SK-N-SH treated with all-trans-retinoic acid at 6 μM for 48 hours (cell line): ENCODE data around the gene FBXW12.

Experiments used
- ARNTL ChIP-seq: fragments of 450-650 bp; formaldehyde crosslinking; IDR thresholded peaks from 2 replicates; pipeline ENCODE4 v1.5.0; 2020; ENCODE audit warnings: low read depth, mild to moderate bottlenecking, moderate library complexity, borderline replicate concordance
- GLIS3 ChIP-seq: fragments of 250-450 bp; sonication (Bioruptor Pico); IDR thresholded peaks from 2 replicates; pipeline ENCODE4 v1.5.0; 2020; ENCODE audit warnings: mild to moderate bottlenecking, moderate library complexity
- ISL1 ChIP-seq: fragments of 250-450 bp; sonication (Bioruptor Pico); IDR thresholded peaks from 2 replicates; pipeline ENCODE4 v2.1.2; 2022; ENCODE audit warnings: mild to moderate bottlenecking, moderate library complexity
- TSHZ2 ChIP-seq: fragments of 250-450 bp; sonication (Bioruptor Pico); IDR thresholded peaks from 2 replicates; pipeline ENCODE4 v1.5.0; 2020; ENCODE audit warnings: mild to moderate bottlenecking, moderate library complexity

DNA sequence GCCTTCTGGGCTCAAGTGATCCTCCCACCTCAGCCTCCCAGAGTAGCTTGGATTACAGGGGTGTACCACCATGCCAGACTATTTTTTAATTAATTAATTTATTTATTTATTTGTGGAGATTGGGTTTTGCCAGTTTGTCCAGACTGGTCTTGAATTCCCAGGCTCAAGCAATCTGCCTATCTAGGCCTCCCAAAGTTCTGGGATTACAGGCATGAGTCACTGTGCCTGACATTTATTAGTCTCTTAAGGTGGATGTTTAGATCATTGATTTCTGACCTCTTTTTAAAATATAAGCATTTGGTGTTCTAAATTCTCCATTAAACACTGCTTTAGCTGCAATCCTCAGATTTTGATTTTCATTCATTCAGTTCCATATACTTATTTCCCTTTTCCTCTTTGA, 15.6 kb downstream of the FBXW12 start:
- TF ChIP-seq TSHZ2 (CRISPR knock-in tag) (no peak), ISL1 (CRISPR knock-in tag) (no peak), GLIS3 (no peak), ARNTL (CRISPR knock-in tag) (no peak)
